Liver (tissue), 3 donors: ENCODE data around the gene ATF2.

Source experiments
- GABPA ChIP-seq, 2 donors: IDR thresholded peaks in 1 of 2; conservative IDR thresholded peaks in 1 of 2; 2 replicates each; pipeline ENCODE4 v1.6.1; 2016; ENCODE audit warnings: antibody characterized with exemption in 2 of 2, mild to moderate bottlenecking in 1 of 2, moderate library complexity in 1 of 2
- RAD21 ChIP-seq, 2 donors: IDR thresholded peaks; 2 replicates each; pipeline ENCODE4 v1.6.1; 2016; ENCODE audit warnings: antibody characterized with exemption in 2 of 2, mild to moderate bottlenecking in 2 of 2
- RXRA ChIP-seq, 2 donors: IDR thresholded peaks; 2 replicates each; pipeline ENCODE4 v1.6.1; 2017 to 2018; ENCODE audit warnings: antibody characterized with exemption in 2 of 2, mild to moderate bottlenecking in 1 of 2
- SP1 ChIP-seq: IDR thresholded peaks from 2 replicates; pipeline ENCODE4 v1.6.1; 2018; ENCODE audit warnings: antibody characterized with exemption, mild to moderate bottlenecking
- TAF1 ChIP-seq: conservative IDR thresholded peaks from 2 replicates; pipeline ENCODE4 v1.6.1; 2016; ENCODE audit warnings: antibody characterized with exemption, mild to moderate bottlenecking
- TF ChIP-seq, protein P1 (sequence below): fragments of 150-350 bp; IDR thresholded peaks from 2 replicates; pipeline ENCODE4 v1.5.1; 2017; ENCODE audit warnings: improper control_type of control experiment, low read depth, low read length; ENCODE audit not compliant: missing input control
- TF ChIP-seq, protein P2 (sequence below): IDR thresholded peaks from 2 replicates; pipeline ENCODE4 v1.6.1; 2016; ENCODE audit warnings: antibody characterized with exemption
- TF ChIP-seq, protein P3 (sequence below): IDR thresholded peaks from 2 replicates; pipeline ENCODE4 v1.6.1; 2016; ENCODE audit warnings: antibody characterized with exemption, mild to moderate bottlenecking
- donor health status: healthy.
- donor health status: healthy.

DNA sequence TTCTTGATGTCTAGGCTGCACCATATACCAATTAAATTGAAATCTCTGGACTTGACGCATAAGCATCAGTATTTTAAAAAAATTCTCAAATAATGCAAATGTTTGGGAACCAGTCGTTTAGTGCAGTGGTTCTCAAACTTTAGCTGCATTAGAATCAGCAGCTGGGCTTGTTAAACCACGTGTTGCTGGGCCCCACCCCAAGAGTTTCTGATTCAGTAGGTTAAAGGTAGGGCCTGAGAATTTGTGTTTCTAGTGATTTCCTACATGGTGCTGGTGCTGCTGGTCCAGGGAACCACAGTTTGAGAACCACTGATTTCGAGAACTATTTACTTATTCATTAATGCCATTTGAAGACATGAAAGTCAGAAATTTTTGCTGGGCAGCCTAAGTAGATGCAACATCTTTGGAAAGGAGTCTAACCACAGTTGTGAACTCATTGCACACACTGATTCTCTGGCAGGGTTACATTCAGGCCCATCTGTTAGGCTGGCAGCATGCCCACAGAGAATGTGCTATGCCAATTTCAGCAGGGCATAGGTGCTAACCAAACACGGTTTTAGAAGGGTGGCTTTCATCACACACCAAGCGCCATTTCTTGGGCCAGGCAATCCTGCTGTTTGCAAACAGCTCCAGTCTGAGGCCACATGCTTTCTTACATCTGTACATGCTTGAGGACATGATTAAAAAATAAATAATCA is 39.9 kb upstream of the ATF2 start:
- TF ChIP-seq RXRA (IDR thresholded peaks at IDR 0.05) (no peak), GABPA (IDR thresholded peaks at IDR 0.05 in 1 of 2, conservative IDR thresholded peaks at IDR 0.05 in 1 of 2) (no peak), TAF1 (no peak), RAD21 (IDR thresholded peaks at IDR 0.05) (no peak), SP1 (no peak)
- TF ChIP-seq, protein P1, sequence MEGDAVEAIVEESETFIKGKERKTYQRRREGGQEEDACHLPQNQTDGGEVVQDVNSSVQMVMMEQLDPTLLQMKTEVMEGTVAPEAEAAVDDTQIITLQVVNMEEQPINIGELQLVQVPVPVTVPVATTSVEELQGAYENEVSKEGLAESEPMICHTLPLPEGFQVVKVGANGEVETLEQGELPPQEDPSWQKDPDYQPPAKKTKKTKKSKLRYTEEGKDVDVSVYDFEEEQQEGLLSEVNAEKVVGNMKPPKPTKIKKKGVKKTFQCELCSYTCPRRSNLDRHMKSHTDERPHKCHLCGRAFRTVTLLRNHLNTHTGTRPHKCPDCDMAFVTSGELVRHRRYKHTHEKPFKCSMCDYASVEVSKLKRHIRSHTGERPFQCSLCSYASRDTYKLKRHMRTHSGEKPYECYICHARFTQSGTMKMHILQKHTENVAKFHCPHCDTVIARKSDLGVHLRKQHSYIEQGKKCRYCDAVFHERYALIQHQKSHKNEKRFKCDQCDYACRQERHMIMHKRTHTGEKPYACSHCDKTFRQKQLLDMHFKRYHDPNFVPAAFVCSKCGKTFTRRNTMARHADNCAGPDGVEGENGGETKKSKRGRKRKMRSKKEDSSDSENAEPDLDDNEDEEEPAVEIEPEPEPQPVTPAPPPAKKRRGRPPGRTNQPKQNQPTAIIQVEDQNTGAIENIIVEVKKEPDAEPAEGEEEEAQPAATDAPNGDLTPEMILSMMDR = no peak
- TF ChIP-seq, protein P2, sequence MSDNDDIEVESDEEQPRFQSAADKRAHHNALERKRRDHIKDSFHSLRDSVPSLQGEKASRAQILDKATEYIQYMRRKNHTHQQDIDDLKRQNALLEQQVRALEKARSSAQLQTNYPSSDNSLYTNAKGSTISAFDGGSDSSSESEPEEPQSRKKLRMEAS = no peak
- TF ChIP-seq, protein P3, sequence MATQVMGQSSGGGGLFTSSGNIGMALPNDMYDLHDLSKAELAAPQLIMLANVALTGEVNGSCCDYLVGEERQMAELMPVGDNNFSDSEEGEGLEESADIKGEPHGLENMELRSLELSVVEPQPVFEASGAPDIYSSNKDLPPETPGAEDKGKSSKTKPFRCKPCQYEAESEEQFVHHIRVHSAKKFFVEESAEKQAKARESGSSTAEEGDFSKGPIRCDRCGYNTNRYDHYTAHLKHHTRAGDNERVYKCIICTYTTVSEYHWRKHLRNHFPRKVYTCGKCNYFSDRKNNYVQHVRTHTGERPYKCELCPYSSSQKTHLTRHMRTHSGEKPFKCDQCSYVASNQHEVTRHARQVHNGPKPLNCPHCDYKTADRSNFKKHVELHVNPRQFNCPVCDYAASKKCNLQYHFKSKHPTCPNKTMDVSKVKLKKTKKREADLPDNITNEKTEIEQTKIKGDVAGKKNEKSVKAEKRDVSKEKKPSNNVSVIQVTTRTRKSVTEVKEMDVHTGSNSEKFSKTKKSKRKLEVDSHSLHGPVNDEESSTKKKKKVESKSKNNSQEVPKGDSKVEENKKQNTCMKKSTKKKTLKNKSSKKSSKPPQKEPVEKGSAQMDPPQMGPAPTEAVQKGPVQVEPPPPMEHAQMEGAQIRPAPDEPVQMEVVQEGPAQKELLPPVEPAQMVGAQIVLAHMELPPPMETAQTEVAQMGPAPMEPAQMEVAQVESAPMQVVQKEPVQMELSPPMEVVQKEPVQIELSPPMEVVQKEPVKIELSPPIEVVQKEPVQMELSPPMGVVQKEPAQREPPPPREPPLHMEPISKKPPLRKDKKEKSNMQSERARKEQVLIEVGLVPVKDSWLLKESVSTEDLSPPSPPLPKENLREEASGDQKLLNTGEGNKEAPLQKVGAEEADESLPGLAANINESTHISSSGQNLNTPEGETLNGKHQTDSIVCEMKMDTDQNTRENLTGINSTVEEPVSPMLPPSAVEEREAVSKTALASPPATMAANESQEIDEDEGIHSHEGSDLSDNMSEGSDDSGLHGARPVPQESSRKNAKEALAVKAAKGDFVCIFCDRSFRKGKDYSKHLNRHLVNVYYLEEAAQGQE = no peak
